Measurements from ENCODE around the gene IGFBP5. TPM values are rescaled to one million over a fixed set of nuclear protein-coding genes. Genes with fewer than 3 reads are reported as not detected.

IGFBP5 gene, protein sequence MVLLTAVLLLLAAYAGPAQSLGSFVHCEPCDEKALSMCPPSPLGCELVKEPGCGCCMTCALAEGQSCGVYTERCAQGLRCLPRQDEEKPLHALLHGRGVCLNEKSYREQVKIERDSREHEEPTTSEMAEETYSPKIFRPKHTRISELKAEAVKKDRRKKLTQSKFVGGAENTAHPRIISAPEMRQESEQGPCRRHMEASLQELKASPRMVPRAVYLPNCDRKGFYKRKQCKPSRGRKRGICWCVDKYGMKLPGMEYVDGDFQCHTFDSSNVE
- total RNA-seq (not detected), polyA plus RNA-seq (not detected), total RNA-seq (not detected)

GRCh38 chr2:216695401-216695821 is at the start of gene IGFBP5:
Gene IGFBP5, minus strand, starts transcription at chr2:216695549. Its CDS starts 774 bp downstream, at chr2:216694775.
- ATAC-seq, result no peak
- intact Hi-C loops (cut with micrococcal nuclease), result loop anchor here (5.0 to 10.0 kb wide), 3 partner anchors 529 to 1062 kb away; no protein-coding TSS in a partner anchor
- H3K36me3 ChIP-seq (ENCODE audit: control insufficient read depth in 2 of 3, insufficient read depth in 3 of 3, low read length in 3 of 3), result no peaks in the 10 kb centered on the region
- H3K4me1 ChIP-seq (ENCODE audit: control insufficient read depth in 2 of 2, insufficient read depth in 2 of 2, low read length in 2 of 2), result peaks cover 10 to 28% of the 10 kb centered on the region in 2 donors
- H3K9me3 ChIP-seq (ENCODE audit: control insufficient read depth in 2 of 3, low read length in 3 of 3), result no peaks in the 10 kb centered on the region
- Mint-ChIP-seq H3K4me3 (peak within 1 kb of the TSS; percentile 43 to 92 (median 84)), H3K27me3 (peaks cover 22 to 61% (median 53%) of the 10 kb centered on the region in 5 donors), H3K9me3 (no peaks in the 10 kb centered on the region), H3K36me3 (no peaks in the 10 kb centered on the region), H3K27ac (peak within 1 kb of the TSS in 1 of 9 donors; percentile 1), H3K4me1 (peaks cover 12 to 49% (median 37%) of the 10 kb centered on the region in 7 donors)
- H3K4me3 ChIP-seq (ENCODE audit: low read length), result no peak within 1 kb of the TSS
- peaks cover 3 to 7% of the 10 kb centered on the region in 2 donors for H3K27me3 ChIP-seq (ENCODE audit: control insufficient read depth in 2 of 2, insufficient read depth in 2 of 2, low read length in 2 of 2)
- ChIA-PET CTCF (interaction anchor here (1.3 kb wide), 1 partner anchor 1079 kb away, joined by 3 read pairs; no protein-coding TSS in a partner anchor), POLR2A (no interaction called here)
- H3K27ac ChIP-seq (ENCODE audit: low read depth, low read length), result no peak within 1 kb of the TSS
- DNase-seq, result no peak

DNA sequence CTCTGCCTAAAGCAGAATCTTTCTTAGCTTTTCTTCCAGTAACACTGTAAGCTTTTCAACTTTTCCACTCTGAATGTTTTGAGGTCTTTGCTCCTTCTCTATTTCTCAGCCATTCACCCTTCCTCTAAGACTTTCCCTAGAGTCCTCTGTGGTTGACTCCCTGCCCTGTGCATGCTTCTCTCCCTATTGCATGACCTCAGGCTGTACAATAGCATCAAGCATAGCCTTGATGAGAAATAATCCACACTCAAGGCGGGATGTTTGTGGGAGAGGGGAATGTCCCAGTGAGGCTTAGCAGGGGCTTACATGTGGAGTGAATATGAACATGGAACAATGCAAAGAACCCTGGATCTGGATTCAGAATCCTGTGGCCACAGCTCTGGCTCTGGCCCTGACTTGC is 48.4 kb upstream of the IGFBP5 start:
- Mint-ChIP-seq H3K36me3 (no peaks in the 10 kb centered on the region), H3K27ac (no peak overlapping the region), H3K4me1 (no peaks in the 10 kb centered on the region), H3K4me3 (no peak overlapping the region), H3K27me3 (peaks cover 9 to 39% (median 21%) of the 10 kb centered on the region in 5 donors), H3K9me3 (peaks cover 0 to 6% (median 1%) of the 10 kb centered on the region in 11 donors)
- DNase-seq, result no peak
- intact Hi-C loops (cut with micrococcal nuclease), result no loop called here
- H3K27me3 ChIP-seq (ENCODE audit: control insufficient read depth in 2 of 2, insufficient read depth in 2 of 2, low read length in 2 of 2), result no peaks in the 10 kb centered on the region
- no peak for ATAC-seq
- no peaks in the 10 kb centered on the region for H3K9me3 ChIP-seq (ENCODE audit: control insufficient read depth in 2 of 3, low read length in 3 of 3)
- no peaks in the 10 kb centered on the region for H3K36me3 ChIP-seq (ENCODE audit: control insufficient read depth in 2 of 3, insufficient read depth in 3 of 3, low read length in 3 of 3)
- no peak overlapping the region for H3K27ac ChIP-seq (ENCODE audit: low read depth, low read length)
- no peaks in the 10 kb centered on the region for H3K4me1 ChIP-seq (ENCODE audit: control insufficient read depth in 2 of 2, insufficient read depth in 2 of 2, low read length in 2 of 2)
- no peak overlapping the region for H3K4me3 ChIP-seq (ENCODE audit: low read length)
- ChIA-PET POLR2A (no interaction called here), CTCF (no interaction called here)

DNA sequence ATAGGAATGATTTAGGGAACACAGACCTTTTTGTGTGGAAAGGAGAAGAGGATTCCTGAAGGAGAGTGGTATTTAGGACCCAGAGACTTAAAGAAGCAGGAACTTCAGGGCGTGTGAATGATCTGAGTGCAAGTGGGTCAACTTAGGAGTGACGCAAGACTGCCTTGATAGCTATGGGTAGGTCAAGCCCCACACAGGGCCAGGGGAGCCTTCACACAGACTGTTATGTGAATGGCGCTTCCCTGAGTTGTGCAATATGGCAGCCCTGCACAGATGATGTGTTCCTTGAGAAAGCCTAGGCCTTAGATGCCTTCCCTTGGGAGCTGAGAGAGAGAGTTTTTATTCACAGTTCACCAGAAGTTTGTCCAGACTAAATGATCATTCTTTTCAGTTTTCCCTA is 47.1 kb upstream of the IGFBP5 start:
- Histone ChIP-seq H3K9me3 (ENCODE audit: control insufficient read depth in 2 of 3, low read length in 3 of 3) (no peaks in the 10 kb centered on the region), H3K4me1 (ENCODE audit: control insufficient read depth in 2 of 2, insufficient read depth in 2 of 2, low read length in 2 of 2) (no peaks in the 10 kb centered on the region), H3K27me3 (ENCODE audit: control insufficient read depth in 2 of 2, insufficient read depth in 2 of 2, low read length in 2 of 2) (no peaks in the 10 kb centered on the region), H3K36me3 (ENCODE audit: control insufficient read depth in 2 of 3, insufficient read depth in 3 of 3, low read length in 3 of 3) (no peaks in the 10 kb centered on the region), H3K4me3 (ENCODE audit: low read length) (no peak overlapping the region), H3K27ac (ENCODE audit: low read depth, low read length) (no peak overlapping the region)
- DNase-seq, result no peak
- POLR2A ChIA-PET, result no interaction called here
- Mint-ChIP-seq H3K36me3 (no peaks in the 10 kb centered on the region), H3K27ac (no peak overlapping the region), H3K4me3 (no peak overlapping the region), H3K9me3 (peaks cover 0 to 4% (median 0%) of the 10 kb centered on the region in 11 donors), H3K4me1 (no peaks in the 10 kb centered on the region), H3K27me3 (peaks cover 11 to 28% (median 20%) of the 10 kb centered on the region in 5 donors)
- CTCF ChIA-PET, result no interaction called here
- intact Hi-C loops (cut with micrococcal nuclease), result no loop called here
- ATAC-seq, result no peak

DNA sequence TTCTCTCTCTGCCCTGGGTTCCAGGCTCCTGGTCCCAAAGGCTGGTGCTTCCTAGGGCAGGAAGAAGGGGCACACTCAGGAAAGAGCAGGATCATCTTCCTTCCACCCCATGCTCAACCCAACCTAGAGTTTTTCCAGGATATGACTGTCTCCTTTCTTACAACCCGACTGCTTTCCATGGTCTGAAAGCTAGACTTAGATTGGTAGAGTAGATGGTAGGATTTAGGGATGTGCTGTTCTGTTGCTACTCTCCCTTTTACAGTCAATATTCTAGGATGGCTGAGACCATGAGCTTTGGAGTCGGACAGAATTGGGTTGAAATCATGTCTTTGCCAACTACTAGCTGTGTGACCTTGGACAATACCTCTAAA is 45.9 kb upstream of the IGFBP5 start:
- H3K36me3 ChIP-seq (ENCODE audit: control insufficient read depth in 2 of 3, insufficient read depth in 3 of 3, low read length in 3 of 3), result no peaks in the 10 kb centered on the region
- no peak overlapping the region for H3K27ac Mint-ChIP-seq
- DNase-seq (no peak), ATAC-seq (no peak)
- H3K4me3 ChIP-seq (ENCODE audit: low read length), result no peak overlapping the region
- no peak overlapping the region for H3K4me3 Mint-ChIP-seq
- no peaks in the 10 kb centered on the region for H3K4me1 ChIP-seq (ENCODE audit: control insufficient read depth in 2 of 2, insufficient read depth in 2 of 2, low read length in 2 of 2)
- H3K27ac ChIP-seq (ENCODE audit: low read depth, low read length), result no peak overlapping the region
- CTCF ChIA-PET, result no interaction called here
- H3K27me3 ChIP-seq (ENCODE audit: control insufficient read depth in 2 of 2, insufficient read depth in 2 of 2, low read length in 2 of 2), result no peaks in the 10 kb centered on the region
- peaks cover 0 to 4% (median 0%) of the 10 kb centered on the region in 11 donors for H3K9me3 Mint-ChIP-seq
- H3K27me3 Mint-ChIP-seq, result peaks cover 10 to 24% (median 20%) of the 10 kb centered on the region in 5 donors
- no peaks in the 10 kb centered on the region for H3K36me3 Mint-ChIP-seq
- no peaks in the 10 kb centered on the region for H3K4me1 Mint-ChIP-seq
- POLR2A ChIA-PET, result no interaction called here
- intact Hi-C loops (cut with micrococcal nuclease), result no loop called here
- H3K9me3 ChIP-seq (ENCODE audit: control insufficient read depth in 2 of 3, low read length in 3 of 3), result no peaks in the 10 kb centered on the region

GRCh38 chr2:216740557-216741222 is 45.3 kb upstream of the IGFBP5 start:
- no peak overlapping the region for H3K4me3 Mint-ChIP-seq
- H3K9me3 ChIP-seq (ENCODE audit: control insufficient read depth in 2 of 3, low read length in 3 of 3), result no peaks in the 10 kb centered on the region
- H3K27ac ChIP-seq (ENCODE audit: low read depth, low read length), result no peak overlapping the region
- no peaks in the 10 kb centered on the region for H3K36me3 Mint-ChIP-seq
- H3K27ac Mint-ChIP-seq, result no peak overlapping the region
- ATAC-seq, result no peak
- intact Hi-C loops (cut with micrococcal nuclease), result no loop called here
- H3K9me3 Mint-ChIP-seq, result peaks cover 0 to 4% (median 0%) of the 10 kb centered on the region in 11 donors
- H3K36me3 ChIP-seq (ENCODE audit: control insufficient read depth in 2 of 3, insufficient read depth in 3 of 3, low read length in 3 of 3), result no peaks in the 10 kb centered on the region
- POLR2A ChIA-PET, result no interaction called here
- no peaks in the 10 kb centered on the region for H3K4me1 Mint-ChIP-seq
- CTCF ChIA-PET, result no interaction called here
- H3K4me3 ChIP-seq (ENCODE audit: low read length), result no peak overlapping the region
- no peak for DNase-seq
- H3K4me1 ChIP-seq (ENCODE audit: control insufficient read depth in 2 of 2, insufficient read depth in 2 of 2, low read length in 2 of 2), result no peaks in the 10 kb centered on the region
- peaks cover 10 to 24% (median 20%) of the 10 kb centered on the region in 5 donors for H3K27me3 Mint-ChIP-seq
- H3K27me3 ChIP-seq (ENCODE audit: control insufficient read depth in 2 of 2, insufficient read depth in 2 of 2, low read length in 2 of 2), result no peaks in the 10 kb centered on the region

DNA sequence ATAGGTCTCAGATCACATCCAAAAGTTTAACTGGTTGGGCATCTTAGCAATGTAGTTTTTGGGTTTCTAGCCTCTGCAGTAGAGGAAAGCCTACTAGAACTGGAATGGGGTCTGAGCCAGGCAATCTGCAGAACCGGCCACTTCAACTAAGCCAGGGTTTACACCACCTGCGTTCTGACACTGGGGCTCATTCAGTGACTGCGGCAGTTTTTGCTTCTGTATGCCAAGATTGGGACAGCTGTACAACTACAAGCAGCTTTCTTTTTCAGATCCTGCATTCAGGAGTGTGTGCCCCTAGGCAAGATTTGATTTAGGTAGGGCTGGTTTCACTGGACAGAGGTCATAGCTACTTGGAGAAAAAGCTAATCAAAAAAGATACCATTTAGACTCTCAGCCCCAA is 43.7 kb upstream of the IGFBP5 start:
- Mint-ChIP-seq H3K9me3 (peaks cover 0 to 4% (median 0%) of the 10 kb centered on the region in 11 donors), H3K27ac (no peak overlapping the region), H3K4me1 (no peaks in the 10 kb centered on the region), H3K4me3 (no peak overlapping the region), H3K36me3 (no peaks in the 10 kb centered on the region), H3K27me3 (peaks cover 10 to 22% (median 15%) of the 10 kb centered on the region in 5 donors)
- DNase-seq (no peak), ATAC-seq (no peak)
- no peaks in the 10 kb centered on the region for H3K4me1 ChIP-seq (ENCODE audit: control insufficient read depth in 2 of 2, insufficient read depth in 2 of 2, low read length in 2 of 2)
- H3K9me3 ChIP-seq (ENCODE audit: control insufficient read depth in 2 of 3, low read length in 3 of 3), result no peaks in the 10 kb centered on the region
- no peak overlapping the region for H3K27ac ChIP-seq (ENCODE audit: low read depth, low read length)
- no peak overlapping the region for H3K4me3 ChIP-seq (ENCODE audit: low read length)
- no peaks in the 10 kb centered on the region for H3K27me3 ChIP-seq (ENCODE audit: control insufficient read depth in 2 of 2, insufficient read depth in 2 of 2, low read length in 2 of 2)
- POLR2A ChIA-PET, result no interaction called here
- intact Hi-C loops (cut with micrococcal nuclease), result no loop called here
- H3K36me3 ChIP-seq (ENCODE audit: control insufficient read depth in 2 of 3, insufficient read depth in 3 of 3, low read length in 3 of 3), result no peaks in the 10 kb centered on the region
- CTCF ChIA-PET, result no interaction called here

DNA sequence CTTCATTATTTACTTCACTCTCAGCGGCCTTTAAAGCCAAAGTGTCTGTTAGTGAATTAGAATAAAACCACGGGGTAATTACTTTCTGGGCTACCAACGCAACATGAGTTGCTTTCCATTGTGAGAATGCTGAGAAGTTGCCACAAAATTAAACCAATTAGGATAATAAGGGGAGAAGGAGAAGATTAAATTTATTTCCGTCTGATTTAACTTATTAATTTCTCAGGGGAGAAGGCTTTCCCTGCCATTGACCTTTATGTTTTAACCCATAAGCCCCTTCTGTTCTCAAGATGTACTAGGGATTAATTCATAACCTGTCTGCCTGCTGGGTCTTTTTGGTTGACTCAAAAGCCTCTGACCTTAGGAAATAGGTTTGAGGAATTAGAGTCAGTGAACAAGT is 42.3 kb upstream of the IGFBP5 start:
- H3K36me3 Mint-ChIP-seq, result no peaks in the 10 kb centered on the region
- no peaks in the 10 kb centered on the region for H3K4me1 Mint-ChIP-seq
- Histone ChIP-seq H3K4me1 (ENCODE audit: control insufficient read depth in 2 of 2, insufficient read depth in 2 of 2, low read length in 2 of 2) (no peaks in the 10 kb centered on the region), H3K36me3 (ENCODE audit: control insufficient read depth in 2 of 3, insufficient read depth in 3 of 3, low read length in 3 of 3) (no peaks in the 10 kb centered on the region), H3K27ac (ENCODE audit: low read depth, low read length) (no peak overlapping the region), H3K9me3 (ENCODE audit: control insufficient read depth in 2 of 3, low read length in 3 of 3) (no peaks in the 10 kb centered on the region), H3K4me3 (ENCODE audit: low read length) (no peak overlapping the region), H3K27me3 (ENCODE audit: control insufficient read depth in 2 of 2, insufficient read depth in 2 of 2, low read length in 2 of 2) (no peaks in the 10 kb centered on the region)
- ATAC-seq, result no peak
- no peak overlapping the region for H3K4me3 Mint-ChIP-seq
- peaks cover 10 to 21% (median 17%) of the 10 kb centered on the region in 5 donors for H3K27me3 Mint-ChIP-seq
- peaks cover 0 to 4% (median 0%) of the 10 kb centered on the region in 11 donors for H3K9me3 Mint-ChIP-seq
- intact Hi-C loops (cut with micrococcal nuclease), result no loop called here
- ChIA-PET POLR2A (no interaction called here), CTCF (no interaction called here)
- no peak overlapping the region for H3K27ac Mint-ChIP-seq
- DNase-seq, result no peak

All from naive thymus-derived CD4-positive, alpha-beta T cell (primary cell).